HEK293 (cell line): ENCODE data around the gene TSHZ2.

ENCODE experiments used
- CTCF ChIA-PET: fragments of 350-600 bp; formaldehyde crosslinking; extraction: SDS; loops from one replicate; lab custom pipeline; 2021; ENCODE audit warnings: antibody characterized with exemption; lab: Yijun Ruan, JAX
- POLR2A ChIA-PET: fragments of 300-600 bp; formaldehyde crosslinking; extraction: SDS; loops from one replicate; lab custom pipeline; 2020; ENCODE audit warnings: antibody characterized with exemption, inconsistent platforms; lab: Yijun Ruan, JAX
- H3K27ac ChIP-seq: fragments of 200-500 bp; sonication (Bioruptor generic); 2 replicates; pipeline ENCODE4 v1.5.1; 2014; ENCODE audit warnings: low read depth, low read length, control low read depth, inconsistent platforms; ENCODE audit errors: extremely low read depth
- H3K36me3 ChIP-seq, 2 experiments: fragments of 200-500 bp in 1 of 2; sonication (Bioruptor generic) in 1 of 2; 1 replicate in 1 of 2; 2 replicates in 1 of 2; pipeline ENCODE4 v1.5.1; 2014 to 2017; ENCODE audit warnings: inconsistent platforms in 2 of 2, low read length in 2 of 2; ENCODE audit not compliant: control insufficient read depth in 2 of 2, insufficient read depth in 1 of 2
- H3K4me1 ChIP-seq: fragments of 200-500 bp; sonication (Bioruptor generic); 2 replicates; pipeline ENCODE4 v1.5.1; 2014; ENCODE audit warnings: mild to moderate bottlenecking, low read length, inconsistent platforms; ENCODE audit not compliant: control insufficient read depth, insufficient read depth
- H3K4me3 ChIP-seq: 2 replicates; pipeline ENCODE4 v1.5.1; 2011; ENCODE audit warnings: low read depth, mild to moderate bottlenecking, control low read depth, low read length, moderate library complexity
- H3K9me3 ChIP-seq: fragments of 200-500 bp; sonication (Bioruptor generic); 2 replicates; pipeline ENCODE4 v1.5.1; 2014; ENCODE audit warnings: low read depth, low read length, inconsistent platforms; ENCODE audit not compliant: control insufficient read depth, insufficient read depth
- HOXD13 ChIP-seq: sonication (generic); formaldehyde crosslinking; IDR thresholded peaks from 2 replicates; pipeline ENCODE4 v1.8.0; 2022; ENCODE audit warnings: missing genetic modification reagents, borderline replicate concordance
- MYNN ChIP-seq: fragments of 450-650 bp; formaldehyde crosslinking; IDR thresholded peaks from 2 replicates; pipeline ENCODE4 v1.5.1; 2016; ENCODE audit warnings: missing biosample characterization, missing genetic modification characterization, borderline replicate concordance
- SCRT1 ChIP-seq: fragments of 450-650 bp; formaldehyde crosslinking; IDR thresholded peaks from 2 replicates; pipeline ENCODE4 v1.5.1; 2016; ENCODE audit warnings: missing biosample characterization, missing genetic modification characterization, borderline replicate concordance
- SP3 ChIP-seq: fragments of 450-650 bp; formaldehyde crosslinking; IDR thresholded peaks from 2 replicates; pipeline ENCODE4 v1.5.1; 2016; ENCODE audit warnings: missing biosample characterization, missing genetic modification characterization
- TRIM28 ChIP-seq: IDR thresholded peaks from 2 replicates; pipeline ENCODE4 v1.6.1; 2011; ENCODE audit warnings: low read length, control low read depth, borderline replicate concordance
- YY1 ChIP-seq: fragments of 450-650 bp; formaldehyde crosslinking; IDR thresholded peaks from 2 replicates; pipeline ENCODE4 v1.5.1; 2018; ENCODE audit warnings: missing biosample characterization, missing genetic modification characterization
- ZBTB21 ChIP-seq: fragments of 450-650 bp; formaldehyde crosslinking; IDR thresholded peaks from 2 replicates; pipeline ENCODE4 v1.5.1; 2017; ENCODE audit warnings: missing biosample characterization, missing genetic modification characterization
- ZBTB7A ChIP-seq: fragments of 450-650 bp; formaldehyde crosslinking; IDR thresholded peaks from 2 replicates; pipeline ENCODE4 v1.5.1; 2016; ENCODE audit warnings: low read depth, missing biosample characterization, missing genetic modification characterization
- ZNF114 ChIP-seq: fragments of 450-650 bp; formaldehyde crosslinking; IDR thresholded peaks from 2 replicates; pipeline ENCODE4 v1.5.0; 2017; ENCODE audit warnings: missing biosample characterization, missing genetic modification characterization
- ZNF155 ChIP-seq: fragments of 450-650 bp; formaldehyde crosslinking; IDR thresholded peaks from 2 replicates; pipeline ENCODE4 v1.5.1; 2016; ENCODE audit warnings: missing biosample characterization, missing genetic modification characterization
- ZNF2 ChIP-seq: fragments of 450-650 bp; formaldehyde crosslinking; IDR thresholded peaks from 2 replicates; pipeline ENCODE4 v1.5.1; 2016; ENCODE audit warnings: missing biosample characterization, missing genetic modification characterization
- ZNF211 ChIP-seq: fragments of 450-650 bp; formaldehyde crosslinking; IDR thresholded peaks from 2 replicates; pipeline ENCODE4 v1.5.1; 2016; ENCODE audit warnings: low read depth, missing biosample characterization, missing genetic modification characterization
- ZNF280C ChIP-seq: fragments of 450-650 bp; formaldehyde crosslinking; IDR thresholded peaks from 2 replicates; pipeline ENCODE4 v1.5.1; 2016; ENCODE audit warnings: missing biosample characterization, missing genetic modification characterization
- ZNF302 ChIP-seq: fragments of 450-650 bp; formaldehyde crosslinking; IDR thresholded peaks from 2 replicates; pipeline ENCODE4 v1.5.1; 2016; ENCODE audit warnings: missing biosample characterization, missing genetic modification characterization, low read depth
- ZNF354C ChIP-seq: fragments of 450-650 bp; formaldehyde crosslinking; IDR thresholded peaks from 2 replicates; pipeline ENCODE4 v1.5.1; 2016; ENCODE audit warnings: missing biosample characterization, missing genetic modification characterization, low read depth, borderline replicate concordance
- ZNF362 ChIP-seq: fragments of 450-650 bp; formaldehyde crosslinking; IDR thresholded peaks from 2 replicates; pipeline ENCODE4 v1.5.1; 2016; ENCODE audit warnings: missing biosample characterization, missing genetic modification characterization
- ZNF416 ChIP-seq: fragments of 450-650 bp; formaldehyde crosslinking; IDR thresholded peaks from 2 replicates; pipeline ENCODE4 v1.5.1; 2016; ENCODE audit warnings: missing biosample characterization, missing genetic modification characterization
- ZNF423 ChIP-seq: fragments of 450-650 bp; formaldehyde crosslinking; IDR thresholded peaks from 2 replicates; pipeline ENCODE4 v1.5.1; 2016; ENCODE audit warnings: missing biosample characterization, missing genetic modification characterization
- ZNF501 ChIP-seq: fragments of 450-650 bp; formaldehyde crosslinking; IDR thresholded peaks from 2 replicates; pipeline ENCODE4 v1.5.1; 2016; ENCODE audit warnings: missing biosample characterization, missing genetic modification characterization
- ZNF510 ChIP-seq: fragments of 450-650 bp; formaldehyde crosslinking; IDR thresholded peaks from 2 replicates; pipeline ENCODE4 v1.5.1; 2018; ENCODE audit warnings: mild to moderate bottlenecking, missing genetic modification characterization, missing biosample characterization; ENCODE audit not compliant: insufficient replicate concordance
- ZNF521 ChIP-seq: fragments of 450-650 bp; formaldehyde crosslinking; IDR thresholded peaks from 2 replicates; pipeline ENCODE4 v1.5.1; 2017; ENCODE audit warnings: missing biosample characterization, mild to moderate bottlenecking, missing genetic modification characterization
- ZNF529 ChIP-seq: fragments of 450-650 bp; formaldehyde crosslinking; IDR thresholded peaks from 2 replicates; pipeline ENCODE4 v1.5.1; 2017; ENCODE audit warnings: missing genetic modification characterization, missing biosample characterization; ENCODE audit not compliant: insufficient replicate concordance
- ZNF530 ChIP-seq: fragments of 450-650 bp; formaldehyde crosslinking; IDR thresholded peaks from 2 replicates; pipeline ENCODE4 v1.5.1; 2016; ENCODE audit warnings: low read depth, missing biosample characterization, missing genetic modification characterization
- ZNF571 ChIP-seq: fragments of 450-650 bp; formaldehyde crosslinking; IDR thresholded peaks from 2 replicates; pipeline ENCODE4 v1.5.0; 2017; ENCODE audit warnings: missing biosample characterization, missing genetic modification characterization
- ZNF580 ChIP-seq: fragments of 450-650 bp; formaldehyde crosslinking; IDR thresholded peaks from 2 replicates; pipeline ENCODE4 v1.5.1; 2016; ENCODE audit warnings: missing biosample characterization, missing genetic modification characterization
- ZNF629 ChIP-seq: fragments of 450-650 bp; formaldehyde crosslinking; IDR thresholded peaks from 2 replicates; pipeline ENCODE4 v1.5.1; 2017; ENCODE audit warnings: missing biosample characterization, missing genetic modification characterization
- ZNF747 ChIP-seq: fragments of 450-650 bp; formaldehyde crosslinking; IDR thresholded peaks from 2 replicates; pipeline ENCODE4 v1.5.1; 2016; ENCODE audit warnings: missing biosample characterization, missing genetic modification characterization
- ZNF76 ChIP-seq: fragments of 450-650 bp; formaldehyde crosslinking; IDR thresholded peaks from 2 replicates; pipeline ENCODE4; 2016; ENCODE audit warnings: low read depth, missing biosample characterization, missing genetic modification characterization, borderline replicate concordance
- ZNF837 ChIP-seq: fragments of 450-650 bp; formaldehyde crosslinking; IDR thresholded peaks from 2 replicates; pipeline ENCODE4 v1.5.1; 2016; ENCODE audit warnings: missing biosample characterization, missing genetic modification characterization
- TF ChIP-seq, protein P1 (sequence below): fragments of 450-650 bp; formaldehyde crosslinking; IDR thresholded peaks from 2 replicates; pipeline ENCODE4 v1.5.1; 2017; ENCODE audit warnings: missing biosample characterization, mild to moderate bottlenecking, missing genetic modification characterization, moderate library complexity

The TSHZ2 gene

DNA sequence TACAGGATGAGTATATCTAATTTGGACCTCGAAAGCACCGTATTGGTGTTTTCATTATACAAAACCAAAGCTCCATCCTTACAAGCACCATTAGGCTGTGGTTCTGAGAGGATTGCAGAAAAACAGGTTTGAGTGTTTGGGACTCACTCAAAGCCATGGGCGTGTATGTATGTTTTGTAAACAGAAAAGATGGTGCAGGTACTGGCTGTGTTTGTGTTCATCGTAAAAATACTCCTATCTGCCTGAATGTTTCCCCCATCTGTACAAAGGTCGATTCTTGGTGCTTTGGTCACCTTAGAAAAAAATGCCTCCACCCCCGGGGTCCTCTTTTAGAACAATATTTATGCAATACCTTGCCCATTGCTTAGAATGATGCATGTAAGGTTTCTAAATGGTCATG lies 286.6 kb downstream of the TSHZ2 start (continued):
- no peak for TF ChIP-seq ZBTB21 (tag by site-specific recombination)
- no peak for TF ChIP-seq ZNF2 (tag by site-specific recombination)
- no peak for TF ChIP-seq SCRT1 (tag by site-specific recombination)
- no peak for TF ChIP-seq ZNF423 (tag by site-specific recombination)
- no peak for TF ChIP-seq ZNF747 (tag by site-specific recombination)
- no peak for TF ChIP-seq ZNF571 (tag by site-specific recombination)

GRCh38 chr20:53260168-53260567 lies 288.0 kb downstream of the TSHZ2 start:
- no peaks in the 10 kb centered on the region for H3K36me3 ChIP-seq
- H3K9me3 ChIP-seq, result no peaks in the 10 kb centered on the region
- POLR2A ChIA-PET, result no interaction called here
- CTCF ChIA-PET, result no interaction called here
- TF ChIP-seq ZNF837 (tag by site-specific recombination) (no peak), ZNF510 (no peak), ZNF211 (tag by site-specific recombination) (no peak), MYNN (no peak), ZNF416 (tag by site-specific recombination) (no peak), ZNF747 (tag by site-specific recombination) (no peak), SP3 (tag by site-specific recombination) (no peak), ZNF580 (tag by site-specific recombination) (no peak), ZNF629 (no peak), ZNF302 (tag by site-specific recombination) (no peak), ZNF529 (tag by site-specific recombination) (no peak), ZNF501 (no peak), ZNF155 (tag by site-specific recombination) (no peak)
- TF ChIP-seq, protein P1, sequence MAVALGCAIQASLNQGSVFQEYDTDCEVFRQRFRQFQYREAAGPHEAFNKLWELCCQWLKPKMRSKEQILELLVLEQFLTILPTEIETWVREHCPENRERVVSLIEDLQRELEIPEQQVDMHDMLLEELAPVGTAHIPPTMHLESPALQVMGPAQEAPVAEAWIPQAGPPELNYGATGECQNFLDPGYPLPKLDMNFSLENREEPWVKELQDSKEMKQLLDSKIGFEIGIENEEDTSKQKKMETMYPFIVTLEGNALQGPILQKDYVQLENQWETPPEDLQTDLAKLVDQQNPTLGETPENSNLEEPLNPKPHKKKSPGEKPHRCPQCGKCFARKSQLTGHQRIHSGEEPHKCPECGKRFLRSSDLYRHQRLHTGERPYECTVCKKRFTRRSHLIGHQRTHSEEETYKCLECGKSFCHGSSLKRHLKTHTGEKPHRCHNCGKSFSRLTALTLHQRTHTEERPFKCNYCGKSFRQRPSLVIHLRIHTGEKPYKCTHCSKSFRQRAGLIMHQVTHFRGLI (tag by site-specific recombination), result no peak
- H3K4me3 ChIP-seq, result no peak overlapping the region
- no peak overlapping the region for H3K27ac ChIP-seq
- H3K4me1 ChIP-seq, result 0 out of 2 replicates have a peak, but pooled peaks cover 7% of the 10 kb centered on the region

DNA sequence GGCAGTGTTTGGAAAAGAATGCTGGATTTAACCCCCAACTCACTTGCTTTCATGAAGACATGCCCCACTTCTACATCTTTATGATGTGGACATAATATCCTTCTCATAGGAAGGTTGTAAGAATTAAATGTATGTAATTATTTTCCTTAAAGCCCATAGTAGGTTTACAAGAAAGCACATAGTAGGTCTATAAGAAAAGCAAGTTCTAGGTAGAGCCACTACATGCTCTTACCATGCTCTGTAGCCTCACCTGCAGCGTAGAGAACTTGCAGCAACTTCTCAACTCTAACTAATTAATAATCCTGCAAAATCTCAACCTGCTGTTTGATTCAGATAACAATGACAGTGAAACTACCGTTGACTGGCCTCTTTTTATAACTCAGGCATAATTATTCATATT lies 288.4 kb downstream of the TSHZ2 start:
- POLR2A ChIA-PET, result no interaction called here
- 0 out of 2 replicates have a peak, but pooled peaks cover 7% of the 10 kb centered on the region for H3K4me1 ChIP-seq
- no peaks in the 10 kb centered on the region for H3K36me3 ChIP-seq
- no peak overlapping the region for H3K27ac ChIP-seq
- H3K9me3 ChIP-seq, result no peaks in the 10 kb centered on the region
- CTCF ChIA-PET, result no interaction called here
- no peak overlapping the region for H3K4me3 ChIP-seq
- TF ChIP-seq ZNF362 (tag by site-specific recombination) (no peak), ZNF530 (tag by site-specific recombination) (no peak), YY1 (no peak), ZNF114 (no peak), HOXD13 (no peak), TRIM28 (no peak), ZNF521 (no peak), ZNF354C (tag by site-specific recombination) (no peak), ZBTB21 (tag by site-specific recombination) (no peak), ZNF629 (no peak), ZBTB7A (no peak), ZNF280C (tag by site-specific recombination) (no peak), ZNF76 (tag by site-specific recombination) (no peak), SCRT1 (tag by site-specific recombination) (no peak)
